GM12878 (cell line): ENCODE measurements around the gene BFSP2.

Experiments
- FOXM1 ChIP-seq: IDR thresholded peaks from 2 replicates; pipeline ENCODE4 v1.6.1; 2012; ENCODE audit warnings: low read depth, mild to moderate bottlenecking, inconsistent platforms, low read length, moderate library complexity
- NRF1 ChIP-seq: conservative IDR thresholded peaks from 2 replicates; pipeline ENCODE4 v1.6.1; 2011; ENCODE audit warnings: mild to moderate bottlenecking, low read depth, low read length, improper control_type of control experiment
- POLR2AphosphoS2 ChIP-seq: IDR thresholded peaks from 2 replicates; pipeline ENCODE4 v1.6.1; 2011; ENCODE audit warnings: low read depth, mild to moderate bottlenecking, low read length, improper control_type of control experiment, moderate library complexity
- POLR2AphosphoS5 ChIP-seq: IDR thresholded peaks from 2 replicates; pipeline ENCODE4 v1.6.1; 2011; ENCODE audit warnings: mild to moderate bottlenecking, low read length, inconsistent platforms
- RB1 ChIP-seq: fragments of 450-650 bp; formaldehyde crosslinking; IDR thresholded peaks from 2 replicates; pipeline ENCODE4 v1.6.1; 2017; ENCODE audit warnings: mild to moderate bottlenecking, borderline replicate concordance
- SIN3A ChIP-seq: IDR thresholded peaks from 2 replicates; pipeline ENCODE4 v1.6.1; 2012; ENCODE audit warnings: low read depth, low read length, improper control_type of control experiment
- SUPT20H ChIP-seq: IDR thresholded peaks from 2 replicates; pipeline ENCODE4 v1.6.1; 2011; ENCODE audit warnings: low read depth, mild to moderate bottlenecking, low read length, moderate library complexity, borderline replicate concordance; ENCODE audit not compliant: control insufficient read depth
- YBX1 ChIP-seq: fragments of 450-650 bp; IDR thresholded peaks from 2 replicates; pipeline ENCODE4 v1.6.1; 2016; ENCODE audit warnings: antibody characterized with exemption
- TF ChIP-seq, protein P1 (sequence below), 3 experiments: IDR thresholded peaks in 2 of 3; conservative IDR thresholded peaks in 1 of 3; 2 replicates each; pipeline ENCODE4 v1.5.1; 2011; ENCODE audit warnings: low read depth in 3 of 3, low read length in 3 of 3, mild to moderate bottlenecking in 3 of 3, control low read depth in 2 of 3, moderate library complexity in 2 of 3, inconsistent platforms in 1 of 3, mixed read lengths in 1 of 3; ENCODE audit not compliant: control insufficient read depth in 2 of 3, insufficient read depth in 1 of 3; ENCODE audit errors: extremely low read depth in 1 of 3
- TF ChIP-seq, protein P2 (sequence below): fragments of 450-650 bp; conservative IDR thresholded peaks from 2 replicates; pipeline ENCODE4 v1.6.1; 2017; ENCODE audit warnings: mild to moderate bottlenecking, moderate library complexity
- TF ChIP-seq, protein P3 (sequence below): IDR thresholded peaks from 2 replicates; pipeline ENCODE4 v1.6.1; 2012; ENCODE audit warnings: mild to moderate bottlenecking, low read depth, low read length
- TF ChIP-seq, protein P4 (sequence below): IDR thresholded peaks from 2 replicates; pipeline ENCODE4 v1.6.1; 2012; ENCODE audit warnings: low read depth, low read length, improper control_type of control experiment

DNA sequence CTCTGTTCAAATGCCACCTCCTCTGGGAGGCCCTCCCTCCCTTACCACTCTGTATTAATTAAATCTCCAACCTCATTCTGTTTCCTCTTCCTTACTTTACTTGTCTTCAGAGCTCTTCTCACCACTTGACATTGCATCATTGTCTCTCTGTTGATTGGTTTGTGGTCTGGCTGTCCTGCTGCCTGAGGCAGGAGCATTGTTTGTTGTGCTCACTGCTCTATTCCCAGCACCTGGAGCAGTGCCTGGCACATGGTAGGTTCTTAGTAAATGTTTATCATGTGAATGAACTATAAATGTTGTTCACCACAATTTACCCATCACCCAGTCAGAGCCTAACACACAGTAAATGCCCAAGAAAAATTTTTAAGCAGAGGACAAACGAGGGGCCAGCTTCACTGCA, 6.7 kb upstream of the BFSP2 start:
- TF ChIP-seq YBX1 (no peak), POLR2AphosphoS5 (no peak), SIN3A (no peak), POLR2AphosphoS2 (no peak), RB1 (no peak), NRF1 (no peak), SUPT20H (no peak), FOXM1 (no peak)
- TF ChIP-seq, protein P1, sequence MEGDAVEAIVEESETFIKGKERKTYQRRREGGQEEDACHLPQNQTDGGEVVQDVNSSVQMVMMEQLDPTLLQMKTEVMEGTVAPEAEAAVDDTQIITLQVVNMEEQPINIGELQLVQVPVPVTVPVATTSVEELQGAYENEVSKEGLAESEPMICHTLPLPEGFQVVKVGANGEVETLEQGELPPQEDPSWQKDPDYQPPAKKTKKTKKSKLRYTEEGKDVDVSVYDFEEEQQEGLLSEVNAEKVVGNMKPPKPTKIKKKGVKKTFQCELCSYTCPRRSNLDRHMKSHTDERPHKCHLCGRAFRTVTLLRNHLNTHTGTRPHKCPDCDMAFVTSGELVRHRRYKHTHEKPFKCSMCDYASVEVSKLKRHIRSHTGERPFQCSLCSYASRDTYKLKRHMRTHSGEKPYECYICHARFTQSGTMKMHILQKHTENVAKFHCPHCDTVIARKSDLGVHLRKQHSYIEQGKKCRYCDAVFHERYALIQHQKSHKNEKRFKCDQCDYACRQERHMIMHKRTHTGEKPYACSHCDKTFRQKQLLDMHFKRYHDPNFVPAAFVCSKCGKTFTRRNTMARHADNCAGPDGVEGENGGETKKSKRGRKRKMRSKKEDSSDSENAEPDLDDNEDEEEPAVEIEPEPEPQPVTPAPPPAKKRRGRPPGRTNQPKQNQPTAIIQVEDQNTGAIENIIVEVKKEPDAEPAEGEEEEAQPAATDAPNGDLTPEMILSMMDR (IDR thresholded peaks at IDR 0.05 in 2 of 3, conservative IDR thresholded peaks at IDR 0.05 in 1 of 3; ENCODE audit: control insufficient read depth in 2 of 3, extremely low read depth in 1 of 3, insufficient read depth in 1 of 3, low read depth in 3 of 3, low read length in 3 of 3): no peak
- TF ChIP-seq, protein P2, sequence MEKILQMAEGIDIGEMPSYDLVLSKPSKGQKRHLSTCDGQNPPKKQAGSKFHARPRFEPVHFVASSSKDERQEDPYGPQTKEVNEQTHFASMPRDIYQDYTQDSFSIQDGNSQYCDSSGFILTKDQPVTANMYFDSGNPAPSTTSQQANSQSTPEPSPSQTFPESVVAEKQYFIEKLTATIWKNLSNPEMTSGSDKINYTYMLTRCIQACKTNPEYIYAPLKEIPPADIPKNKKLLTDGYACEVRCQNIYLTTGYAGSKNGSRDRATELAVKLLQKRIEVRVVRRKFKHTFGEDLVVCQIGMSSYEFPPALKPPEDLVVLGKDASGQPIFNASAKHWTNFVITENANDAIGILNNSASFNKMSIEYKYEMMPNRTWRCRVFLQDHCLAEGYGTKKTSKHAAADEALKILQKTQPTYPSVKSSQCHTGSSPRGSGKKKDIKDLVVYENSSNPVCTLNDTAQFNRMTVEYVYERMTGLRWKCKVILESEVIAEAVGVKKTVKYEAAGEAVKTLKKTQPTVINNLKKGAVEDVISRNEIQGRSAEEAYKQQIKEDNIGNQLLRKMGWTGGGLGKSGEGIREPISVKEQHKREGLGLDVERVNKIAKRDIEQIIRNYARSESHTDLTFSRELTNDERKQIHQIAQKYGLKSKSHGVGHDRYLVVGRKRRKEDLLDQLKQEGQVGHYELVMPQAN: no peak
- TF ChIP-seq, protein P3, sequence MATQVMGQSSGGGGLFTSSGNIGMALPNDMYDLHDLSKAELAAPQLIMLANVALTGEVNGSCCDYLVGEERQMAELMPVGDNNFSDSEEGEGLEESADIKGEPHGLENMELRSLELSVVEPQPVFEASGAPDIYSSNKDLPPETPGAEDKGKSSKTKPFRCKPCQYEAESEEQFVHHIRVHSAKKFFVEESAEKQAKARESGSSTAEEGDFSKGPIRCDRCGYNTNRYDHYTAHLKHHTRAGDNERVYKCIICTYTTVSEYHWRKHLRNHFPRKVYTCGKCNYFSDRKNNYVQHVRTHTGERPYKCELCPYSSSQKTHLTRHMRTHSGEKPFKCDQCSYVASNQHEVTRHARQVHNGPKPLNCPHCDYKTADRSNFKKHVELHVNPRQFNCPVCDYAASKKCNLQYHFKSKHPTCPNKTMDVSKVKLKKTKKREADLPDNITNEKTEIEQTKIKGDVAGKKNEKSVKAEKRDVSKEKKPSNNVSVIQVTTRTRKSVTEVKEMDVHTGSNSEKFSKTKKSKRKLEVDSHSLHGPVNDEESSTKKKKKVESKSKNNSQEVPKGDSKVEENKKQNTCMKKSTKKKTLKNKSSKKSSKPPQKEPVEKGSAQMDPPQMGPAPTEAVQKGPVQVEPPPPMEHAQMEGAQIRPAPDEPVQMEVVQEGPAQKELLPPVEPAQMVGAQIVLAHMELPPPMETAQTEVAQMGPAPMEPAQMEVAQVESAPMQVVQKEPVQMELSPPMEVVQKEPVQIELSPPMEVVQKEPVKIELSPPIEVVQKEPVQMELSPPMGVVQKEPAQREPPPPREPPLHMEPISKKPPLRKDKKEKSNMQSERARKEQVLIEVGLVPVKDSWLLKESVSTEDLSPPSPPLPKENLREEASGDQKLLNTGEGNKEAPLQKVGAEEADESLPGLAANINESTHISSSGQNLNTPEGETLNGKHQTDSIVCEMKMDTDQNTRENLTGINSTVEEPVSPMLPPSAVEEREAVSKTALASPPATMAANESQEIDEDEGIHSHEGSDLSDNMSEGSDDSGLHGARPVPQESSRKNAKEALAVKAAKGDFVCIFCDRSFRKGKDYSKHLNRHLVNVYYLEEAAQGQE: no peak
- TF ChIP-seq, protein P4, sequence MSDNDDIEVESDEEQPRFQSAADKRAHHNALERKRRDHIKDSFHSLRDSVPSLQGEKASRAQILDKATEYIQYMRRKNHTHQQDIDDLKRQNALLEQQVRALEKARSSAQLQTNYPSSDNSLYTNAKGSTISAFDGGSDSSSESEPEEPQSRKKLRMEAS: no peak
